Progenitor cell of endocrine pancreas (in vitro differentiated cells): ENCODE measurements around the gene JAK1. TPM values are rescaled to one million over a fixed set of nuclear protein-coding genes. Genes with fewer than 3 reads are reported as not detected.

Experiments used
- DNase-seq: peaks from one replicate; pipeline ENCODE4 v3.0.0; 2021; ENCODE audit warnings: low spot score; ENCODE audit not compliant: unreplicated experiment
- H3K27ac Mint-ChIP-seq: 2 replicates; pipeline ENCODE4 v1.8.0; 2021; ENCODE audit warnings: mild to moderate bottlenecking, moderate library complexity, mixed read lengths
- H3K27me3 Mint-ChIP-seq: 2 replicates; pipeline ENCODE4 v1.8.0; 2021; ENCODE audit warnings: mixed read lengths
- H3K36me3 Mint-ChIP-seq: 2 replicates; pipeline ENCODE4 v1.8.0; 2022; ENCODE audit warnings: mixed read lengths; ENCODE audit not compliant: insufficient read depth
- H3K4me1 Mint-ChIP-seq: 2 replicates; pipeline ENCODE4 v1.8.0; 2021; ENCODE audit warnings: low read depth, mixed read lengths
- H3K4me3 Mint-ChIP-seq: 2 replicates; pipeline ENCODE4 v1.8.0; 2021; ENCODE audit warnings: low read depth, mild to moderate bottlenecking, moderate library complexity, mixed read lengths
- H3K9me3 Mint-ChIP-seq: 2 replicates; pipeline ENCODE4 v1.8.0; 2021; ENCODE audit warnings: low read depth, mixed read lengths
- total RNA-seq: library from RNA; stranded (reverse); gene quantifications from 2 replicates; pipeline ENCODE4 v1.2.1, GENCODE V29; 2021
- TF ChIP-seq, protein P1 (sequence below): fragments of 200-600 bp; sonication (generic); IDR thresholded peaks from one replicate; pipeline ENCODE4 v1.5.0; 2021; ENCODE audit warnings: antibody characterized with exemption, mild to moderate bottlenecking; ENCODE audit not compliant: unreplicated experiment

Gene JAK1
- total RNA-seq, 1 donor from 2014 or later = 32.5 TPM

DNA sequence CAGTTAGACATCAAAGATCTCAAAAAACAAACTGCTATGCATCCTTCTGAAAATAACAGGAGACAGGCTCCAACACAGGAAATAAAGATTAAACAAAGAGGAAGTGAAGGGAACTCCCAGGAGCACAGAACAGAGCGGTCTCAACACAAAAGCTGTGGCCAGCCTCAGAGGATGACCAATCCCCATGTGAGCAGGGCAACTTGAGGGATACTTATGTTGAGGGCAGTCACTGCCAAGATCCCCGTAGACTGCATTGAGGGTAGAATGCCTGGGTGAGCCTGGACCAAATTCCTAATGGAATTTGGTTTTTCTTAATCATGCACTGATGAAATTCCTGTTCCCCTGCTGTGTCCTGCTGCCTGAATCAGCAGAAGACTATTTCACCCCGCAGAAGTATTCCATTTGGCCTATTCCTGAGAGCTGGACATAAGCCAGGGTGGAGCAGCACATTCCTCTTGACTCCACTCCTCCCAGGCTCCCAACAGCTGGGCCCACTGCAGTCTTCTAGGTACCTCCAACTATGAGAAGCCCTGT, 49.0 kb downstream of the JAK1 start:
- no peaks in the 10 kb centered on the region for H3K9me3 Mint-ChIP-seq
- TF ChIP-seq, protein P1, sequence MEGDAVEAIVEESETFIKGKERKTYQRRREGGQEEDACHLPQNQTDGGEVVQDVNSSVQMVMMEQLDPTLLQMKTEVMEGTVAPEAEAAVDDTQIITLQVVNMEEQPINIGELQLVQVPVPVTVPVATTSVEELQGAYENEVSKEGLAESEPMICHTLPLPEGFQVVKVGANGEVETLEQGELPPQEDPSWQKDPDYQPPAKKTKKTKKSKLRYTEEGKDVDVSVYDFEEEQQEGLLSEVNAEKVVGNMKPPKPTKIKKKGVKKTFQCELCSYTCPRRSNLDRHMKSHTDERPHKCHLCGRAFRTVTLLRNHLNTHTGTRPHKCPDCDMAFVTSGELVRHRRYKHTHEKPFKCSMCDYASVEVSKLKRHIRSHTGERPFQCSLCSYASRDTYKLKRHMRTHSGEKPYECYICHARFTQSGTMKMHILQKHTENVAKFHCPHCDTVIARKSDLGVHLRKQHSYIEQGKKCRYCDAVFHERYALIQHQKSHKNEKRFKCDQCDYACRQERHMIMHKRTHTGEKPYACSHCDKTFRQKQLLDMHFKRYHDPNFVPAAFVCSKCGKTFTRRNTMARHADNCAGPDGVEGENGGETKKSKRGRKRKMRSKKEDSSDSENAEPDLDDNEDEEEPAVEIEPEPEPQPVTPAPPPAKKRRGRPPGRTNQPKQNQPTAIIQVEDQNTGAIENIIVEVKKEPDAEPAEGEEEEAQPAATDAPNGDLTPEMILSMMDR = no peak
- DNase-seq = no peak
- peak overlapping the region; percentile 45 for H3K27ac Mint-ChIP-seq
- H3K4me1 Mint-ChIP-seq = peaks cover 43% of the 10 kb centered on the region
- H3K4me3 Mint-ChIP-seq = no peak overlapping the region
- no peaks in the 10 kb centered on the region for H3K36me3 Mint-ChIP-seq
- H3K27me3 Mint-ChIP-seq = no peaks in the 10 kb centered on the region

DNA sequence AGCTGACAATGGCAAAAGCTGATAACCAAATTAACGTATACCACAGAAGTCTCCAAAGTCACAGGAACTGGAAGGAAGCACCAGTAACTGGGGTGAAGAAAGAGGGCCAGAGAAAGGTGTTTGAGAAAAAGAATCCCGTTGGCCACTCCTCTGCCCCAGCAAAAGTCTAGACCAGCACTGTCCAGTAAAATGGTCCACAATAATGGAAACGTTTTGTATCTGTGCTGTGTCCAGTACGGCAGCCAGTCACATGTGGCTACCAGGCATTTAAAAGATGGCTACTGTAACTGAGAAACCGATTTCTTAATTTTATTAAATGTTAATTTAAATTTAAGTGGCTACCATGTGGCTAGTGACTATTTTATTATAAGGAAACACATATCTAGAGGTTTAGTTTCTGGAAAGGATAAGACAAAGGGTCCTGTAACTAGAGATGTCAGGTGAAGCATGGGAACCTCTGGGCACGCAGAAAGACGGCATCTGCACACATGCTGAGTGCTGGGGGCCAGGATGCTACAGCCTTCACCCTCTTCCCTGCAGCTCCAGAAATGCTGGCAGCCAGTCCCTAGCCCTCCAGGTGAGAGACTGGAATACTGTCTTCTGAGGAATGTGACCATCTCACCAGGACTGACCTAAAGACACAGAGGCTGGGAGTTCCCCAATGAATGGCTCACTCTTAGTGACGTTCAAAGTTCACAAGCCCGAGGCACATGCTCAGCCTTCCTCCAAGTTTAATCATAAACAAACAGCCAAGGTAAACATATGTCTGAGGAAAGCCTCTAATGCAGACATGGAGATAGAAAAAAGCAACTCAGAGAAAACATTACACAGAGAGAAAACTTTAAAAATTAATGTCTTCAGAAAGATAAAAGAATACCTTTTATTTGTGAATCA, 50.7 kb downstream of the JAK1 start:
- H3K4me3 Mint-ChIP-seq = peak overlapping the region; percentile 62
- peak; percentile 14 for DNase-seq
- H3K9me3 Mint-ChIP-seq = no peaks in the 10 kb centered on the region
- peak overlapping the region; percentile 91 for H3K27ac Mint-ChIP-seq
- TF ChIP-seq, protein P1 = no peak
- no peaks in the 10 kb centered on the region for H3K27me3 Mint-ChIP-seq
- H3K36me3 Mint-ChIP-seq = no peaks in the 10 kb centered on the region
- peaks cover 40% of the 10 kb centered on the region for H3K4me1 Mint-ChIP-seq

DNA sequence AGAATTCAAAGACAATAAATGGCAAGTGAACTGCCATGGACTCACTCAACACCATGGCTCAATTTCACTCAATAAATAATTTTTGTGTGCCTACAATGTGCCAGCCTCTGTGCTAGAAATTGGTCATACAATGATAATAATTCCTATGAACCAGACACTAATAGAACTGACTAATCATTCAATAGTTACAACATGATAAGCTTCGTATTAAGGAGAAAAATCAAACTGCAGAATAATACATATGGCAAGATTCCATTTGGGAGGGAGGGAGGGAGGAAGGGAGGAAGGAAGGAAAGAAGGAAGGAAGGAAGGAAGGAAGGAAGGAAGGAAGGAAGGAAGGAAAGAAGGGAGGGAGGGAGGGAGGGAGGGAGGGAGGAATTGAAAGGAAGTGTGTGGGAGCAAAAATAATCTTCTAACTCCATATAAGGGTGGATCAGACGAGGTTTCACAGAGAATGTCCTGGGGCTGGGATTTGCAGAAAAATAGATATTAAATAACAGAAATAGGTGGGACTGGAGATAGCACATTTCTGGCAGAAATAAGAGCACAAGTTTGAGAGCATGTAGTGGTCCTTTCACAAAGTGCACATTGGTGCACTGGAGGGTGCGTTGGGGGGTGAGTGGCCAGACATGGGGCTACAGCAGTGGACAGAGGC, 52.9 kb downstream of the JAK1 start:
- peak overlapping the region; percentile 68 for H3K27ac Mint-ChIP-seq
- no peaks in the 10 kb centered on the region for H3K27me3 Mint-ChIP-seq
- DNase-seq = no peak
- no peak overlapping the region for H3K4me3 Mint-ChIP-seq
- no peaks in the 10 kb centered on the region for H3K9me3 Mint-ChIP-seq
- H3K4me1 Mint-ChIP-seq = peaks cover 38% of the 10 kb centered on the region
- TF ChIP-seq, protein P1 = no peak
- no peaks in the 10 kb centered on the region for H3K36me3 Mint-ChIP-seq

DNA sequence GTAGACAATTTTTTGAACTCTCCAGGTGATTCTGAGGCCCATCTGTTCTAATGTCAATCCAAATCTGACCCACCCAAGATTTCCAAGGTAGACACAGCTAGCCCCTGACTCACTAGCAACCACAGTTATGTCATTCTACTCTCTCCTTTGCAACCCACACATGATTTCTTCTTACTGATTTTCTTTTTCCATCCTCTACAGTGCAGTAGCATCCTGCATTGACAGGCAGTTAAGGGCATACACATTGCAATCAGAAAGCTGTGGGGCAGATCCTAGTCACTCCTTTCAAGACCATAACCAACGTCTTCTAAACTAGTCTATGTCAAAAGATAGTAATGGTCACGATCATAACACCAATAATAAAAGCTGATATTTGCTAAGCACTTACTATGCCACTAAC, 54.2 kb downstream of the JAK1 start:
- H3K4me3 Mint-ChIP-seq = no peak overlapping the region
- no peak overlapping the region for H3K27ac Mint-ChIP-seq
- H3K9me3 Mint-ChIP-seq = no peaks in the 10 kb centered on the region
- H3K4me1 Mint-ChIP-seq = peaks cover 28% of the 10 kb centered on the region
- TF ChIP-seq, protein P1 = no peak
- no peak for DNase-seq
- H3K36me3 Mint-ChIP-seq = no peaks in the 10 kb centered on the region
- no peaks in the 10 kb centered on the region for H3K27me3 Mint-ChIP-seq

DNA sequence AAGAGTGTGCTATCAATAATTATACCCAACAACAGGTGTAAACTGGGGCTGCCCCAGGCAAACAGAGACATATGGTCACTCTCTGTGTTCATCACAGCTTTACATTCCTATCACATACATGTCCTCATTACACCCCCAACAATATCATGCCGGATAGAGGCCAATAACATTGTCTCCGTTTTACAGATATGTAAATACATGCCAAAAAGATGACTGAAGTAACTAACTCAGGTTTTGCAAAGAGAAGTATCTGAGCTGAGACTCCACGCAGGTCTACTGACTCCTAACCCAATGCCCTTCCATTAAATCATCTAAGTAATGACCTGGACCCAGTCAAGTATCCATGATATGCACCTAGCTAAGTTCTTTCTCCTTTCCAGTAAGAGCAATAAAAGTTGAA, 55.0 kb downstream of the JAK1 start:
- Mint-ChIP-seq H3K9me3 (no peaks in the 10 kb centered on the region), H3K4me1 (peaks cover 22% of the 10 kb centered on the region), H3K27ac (no peak overlapping the region), H3K36me3 (no peaks in the 10 kb centered on the region), H3K4me3 (no peak overlapping the region), H3K27me3 (no peaks in the 10 kb centered on the region)
- DNase-seq = no peak
- TF ChIP-seq, protein P1 = no peak
